HepG2 (cell line): Measurements from ENCODE around the gene PELI1. TPM values are rescaled to one million over a fixed set of nuclear protein-coding genes. Genes with fewer than 3 reads are reported as not detected.
A peak's percentile ranks its signal among the peaks of the same experiment; 100 is the strongest.

ENCODE experiments used
- ATAC-seq: fragments of 200-7000 bp; cut with Tn5 transposase; 3 replicates; pipeline ENCODE4 v1.9.1; 2020; ENCODE audit warnings: mild to moderate bottlenecking, moderate library complexity
- BruUV-seq: library from RNA; stranded (reverse); fragments of 400-500 nt; replicated peaks from 2 replicates; lab custom pipeline; 2021; lab: Mats Ljungman, UMichigan
- CTCF ChIA-PET: fragments of 300-600 bp; formaldehyde crosslinking; extraction: SDS; loops from one replicate; lab custom pipeline; 2021; ENCODE audit warnings: low total read pairs, inconsistent platforms, low intra/inter-chr PET ratio; lab: Yijun Ruan, JAX
- POLR2A ChIA-PET: fragments of 350-600 bp; sonication (Branson Sonifier 250); formaldehyde crosslinking; loops from one replicate; lab custom pipeline; 2020; ENCODE audit warnings: antibody characterized with exemption, inconsistent platforms; lab: Yijun Ruan, JAX
- DNase-seq: peaks from one replicate; pipeline ENCODE4 v3.0.0-alpha.2; 2015; ENCODE audit warnings: low spot score
- FAIRE-seq: peaks from 3 replicates; lab custom pipeline; 2011; peaks lifted over from hg19 to GRCh38; lab: Jason Lieb, UNC
- H2AFZ ChIP-seq: one replicate; pipeline ENCODE4 v1.6.1; 2011; ENCODE audit warnings: low read length, inconsistent platforms
- H3K27ac ChIP-seq: fragments of 300-600 bp; 3 replicates; pipeline ENCODE4 v1.8.0; 2011; ENCODE audit warnings: mixed run types, mild to moderate bottlenecking, mixed read lengths, low read length, inconsistent platforms; ENCODE audit not compliant: insufficient read depth; ENCODE audit errors: extremely low read length
- H3K27me3 ChIP-seq, 2 experiments: fragments of 200-600 bp in 1 of 2; 2 replicates in 1 of 2; 3 replicates in 1 of 2; pipeline versions ENCODE4 v1.6.0 to v1.8.0; 2011; ENCODE audit warnings: low read length in 2 of 2, mild to moderate bottlenecking in 2 of 2, moderate library complexity in 2 of 2, inconsistent platforms in 1 of 2; ENCODE audit not compliant: insufficient read depth in 2 of 2, control insufficient read depth in 1 of 2
- H3K36me3 ChIP-seq, 2 experiments: fragments of 200-600 bp in 1 of 2; replicated peaks in 1 of 2; 2 replicates in 1 of 2; 3 replicates in 1 of 2; pipeline versions ENCODE4 v1.5.1 to v1.8.0; 2011; ENCODE audit warnings: low read length in 2 of 2, inconsistent platforms in 1 of 2; ENCODE audit not compliant: insufficient read depth in 2 of 2, control insufficient read depth in 1 of 2
- H3K4me1 ChIP-seq: 2 replicates; pipeline ENCODE4 v1.5.1; 2012; ENCODE audit warnings: low read length, inconsistent platforms; ENCODE audit not compliant: insufficient read depth
- H3K4me2 ChIP-seq: 2 replicates; pipeline ENCODE4 v1.6.0; 2011; ENCODE audit warnings: low read depth, low read length, inconsistent platforms
- H3K4me3 ChIP-seq, 3 experiments: fragments of 200-600 bp in 1 of 3; sonication (generic), shearing (Covaris generic) in 1 of 3; replicated peaks in 1 of 3; 2 replicates each; pipeline ENCODE4 v1.5.1; 2011 to 2016; ENCODE audit warnings: low read length in 3 of 3, inconsistent platforms in 2 of 3, low read depth in 2 of 3, mild to moderate bottlenecking in 2 of 3, control low read depth in 1 of 3, mixed read lengths in 1 of 3; ENCODE audit not compliant: insufficient read depth in 1 of 3
- H3K79me2 ChIP-seq: one replicate; pipeline ENCODE4 v1.6.1; 2011; ENCODE audit warnings: low read length, inconsistent platforms; ENCODE audit not compliant: insufficient read depth
- H3K9ac ChIP-seq: 2 replicates; pipeline ENCODE4 v1.6.0; 2011; ENCODE audit warnings: mild to moderate bottlenecking, low read depth, low read length, inconsistent platforms; ENCODE audit not compliant: insufficient read depth
- H3K9me3 ChIP-seq: 2 replicates; pipeline ENCODE4 v1.5.1; 2012; ENCODE audit warnings: mild to moderate bottlenecking, low read length
- H4K20me1 ChIP-seq: 2 replicates; pipeline ENCODE4 v1.6.0; 2011; ENCODE audit warnings: inconsistent platforms, mild to moderate bottlenecking, low read length, moderate library complexity; ENCODE audit not compliant: insufficient read depth
- ARID5B ChIP-seq: IDR thresholded peaks from 2 replicates; pipeline ENCODE4 v1.4.0; 2020; ENCODE audit warnings: mild to moderate bottlenecking, missing genetic modification reagents
- ATM ChIP-seq: fragments of 450-650 bp; IDR thresholded peaks from 2 replicates; pipeline ENCODE4 v1.7.1; 2017; ENCODE audit warnings: mild to moderate bottlenecking, borderline replicate concordance
- HOMEZ ChIP-seq: IDR thresholded peaks from 2 replicates; pipeline ENCODE4 v1.6.1; 2016; ENCODE audit warnings: low read depth
- KAT8 ChIP-seq: IDR thresholded peaks from 2 replicates; pipeline ENCODE4 v1.6.1; 2016; ENCODE audit warnings: missing genetic modification reagents, missing compliant biosample characterization
- NCOA2 ChIP-seq: sonication (generic); formaldehyde crosslinking; IDR thresholded peaks from 2 replicates; pipeline ENCODE4 v1.8.0; 2022; ENCODE audit warnings: inconsistent platforms
- PAXIP1 ChIP-seq: sonication (generic); formaldehyde crosslinking; conservative IDR thresholded peaks from 2 replicates; pipeline ENCODE4 v1.4.0; 2020; ENCODE audit warnings: mild to moderate bottlenecking, missing genetic modification reagents, moderate library complexity
- TEAD3 ChIP-seq: optimal IDR thresholded peaks from 2 replicates; pipeline ENCODE3; 2016; ENCODE audit warnings: borderline replicate concordance
- ZGPAT ChIP-seq: IDR thresholded peaks from 2 replicates; pipeline ENCODE4 v1.6.1; 2016; ENCODE audit warnings: mild to moderate bottlenecking
- ZNF264 ChIP-seq: sonication (generic); formaldehyde crosslinking; IDR thresholded peaks from 2 replicates; pipeline ENCODE4 v1.4.0; 2020; ENCODE audit warnings: missing genetic modification reagents
- ZNF800 ChIP-seq: sonication (generic); formaldehyde crosslinking; IDR thresholded peaks from 2 replicates; pipeline ENCODE4 v1.4.0; 2020; ENCODE audit warnings: missing genetic modification reagents
- WGBS: methylation state at CpG from one replicate; pipeline ENCODE4 v1.1.6; 2017; ENCODE audit warnings: low lambda C conversion rate; 5-methylcytosine and 5-hydroxymethylcytosine counted together
- in situ Hi-C: cut with HindIII; loops from 2 replicates; pipeline ENCODE4 v1.10.0; 2017; ENCODE audit warnings: low pct_unique_long_range_greater_than_20kb; ENCODE audit not compliant: extremely low pct_ligation_motif_present
- intact Hi-C: fragments of 100-400 bp; cut with micrococcal nuclease; formaldehyde crosslinking; loops from one replicate; pipeline ENCODE4 v1.10.0; 2022; ENCODE audit not compliant: unreplicated experiment
- polyA plus RNA-seq, 8 experiments: library from polyadenylated mRNA; depleted of rRNA in 3 of 8; stranded (reverse) in 7 of 8; unstranded in 1 of 8; fragments of >200 nt; fragmentation: Illumina TruSeq in 4 of 8; extraction: Trizol in 4 of 8; gene quantifications; 2 replicates each; pipeline versions ENCODE4 v1.2.1 to v1.2.3, GENCODE V29; 2011 to 2016; ENCODE audit warnings: low read depth in 4 of 8, missing spikeins in 1 of 8, mixed read lengths in 1 of 8; ENCODE audit not compliant: insufficient read depth in 1 of 8
- total RNA-seq, 5 experiments: library from RNA; depleted of rRNA; stranded (reverse); fragments of >200 nt; fragmentation: Illumina TruSeq; extraction: Trizol; gene quantifications; 2 replicates each; pipeline ENCODE4 v1.2.3, GENCODE V29; 2016; ENCODE audit warnings: low read depth in 1 of 5

PELI1 gene
- total and polyA plus RNA-seq, 2 of the 13 experiments (the other 11 are each of a cell fraction or from before 2014, with no cell fraction given): 12.5 to 16.2 TPM

- no peaks in the 10 kb centered on the region for H3K27me3 ChIP-seq
- H2AFZ ChIP-seq: no peak overlapping the region
- no peak overlapping the region for H3K9ac ChIP-seq
- peaks cover 76% of the 10 kb centered on the region for H3K79me2 ChIP-seq
- peaks cover 45% of the 10 kb centered on the region for H3K4me1 ChIP-seq
- H3K4me3 ChIP-seq: no peak overlapping the region
- DNase-seq (peak; percentile 48), FAIRE-seq (no peak), ATAC-seq (peak; percentile 54; the same call in 2 of the 3 replicates)
- 44% methylated on average over 2 of the region's 2 CpGs for WGBS
- intact Hi-C loops (no loop called here), in situ Hi-C loops (no loop called here)
- no peaks in the 10 kb centered on the region for H4K20me1 ChIP-seq
- POLR2A ChIA-PET: no interaction called here
- 0 out of 2 replicates have a peak overlapping the region, but pooled peaks have one; percentile 4 for H3K4me2 ChIP-seq
- H3K27ac ChIP-seq: peak overlapping the region; percentile 0
- CTCF ChIA-PET: no interaction called here
- no peaks in the 10 kb centered on the region for H3K9me3 ChIP-seq
- H3K36me3 ChIP-seq: no peaks in the 10 kb centered on the region
- no TSS peak for BruUV-seq
- TF ChIP-seq ZGPAT (CRISPR knock-in tag) (0 out of 2 replicates have a peak, but pooled peaks have one; percentile 26), ZNF264 (CRISPR knock-in tag) (no peak), HOMEZ (CRISPR knock-in tag) (peak; percentile 44; the same call in 1 of the 2 replicates), ATM (no peak), TEAD3 (peak; percentile 21), ZNF800 (CRISPR knock-in tag) (0 out of 2 replicates have a peak, but pooled peaks have one; percentile 22), ARID5B (peak; percentile 41; the same call in 1 of the 2 replicates), NCOA2 (CRISPR knock-in tag) (peak; percentile 47; the same call in 1 of the 2 replicates), KAT8 (0 out of 2 replicates have a peak, but pooled peaks have one; percentile 33), PAXIP1 (CRISPR knock-in tag) (peak; percentile 50)
These were observed 28.2 kb downstream of the PELI1 start for GRCh38 chr2:64115808-64116598.
